ENCODE data around the gene KLHL21. TPM values are rescaled to one million over a fixed set of nuclear protein-coding genes. Genes with fewer than 3 reads are reported as not detected.

Gene KLHL21
- total RNA-seq, 1 experiment from 2014 or later, result 17.6 TPM

- H3K36me3 Mint-ChIP-seq, result peaks cover 3% of the 10 kb centered on the region; the same call in 1 of the 2 replicates
- CTCF ChIA-PET, result interaction anchor here (0.6 to 1.4 kb wide), 3 partner anchors 56 to 1351 kb away, joined by 4 to 5 read pairs (median 4); no protein-coding TSS in a partner anchor
- DNase-seq (ENCODE audit: low spot score), result no peak
- H3K4me1 Mint-ChIP-seq, result peaks cover 14% of the 10 kb centered on the region
- no peaks in the 10 kb centered on the region for H3K27me3 Mint-ChIP-seq (ENCODE audit: low read depth)
- peak overlapping the region; percentile 14; the same call in 1 of the 2 replicates for H3K27ac Mint-ChIP-seq
- TF ChIP-seq PREB (CRISPR knock-in tag; IDR thresholded peaks at IDR 0.05; ENCODE audit: borderline replicate concordance) (no peak), NR1H2 (CRISPR knock-in tag; IDR thresholded peaks at IDR 0.05) (no peak), ATF3 (CRISPR knock-in tag; conservative IDR thresholded peaks at IDR 0.05) (no peak), NR2C2 (CRISPR knock-in tag; IDR thresholded peaks at IDR 0.05) (no peak), CDX4 (CRISPR knock-in tag; IDR thresholded peaks at IDR 0.05; ENCODE audit: borderline replicate concordance) (no peak), ZNF416 (CRISPR knock-in tag; IDR thresholded peaks at IDR 0.05) (no peak), ZNF512 (CRISPR knock-in tag; IDR thresholded peaks at IDR 0.05; ENCODE audit: borderline replicate concordance) (no peak)
- H3K4me3 Mint-ChIP-seq, result peak overlapping the region; percentile 85
- POLR2A ChIA-PET, result no interaction called here
- H3K9me3 Mint-ChIP-seq, result no peaks in the 10 kb centered on the region
- ATAC-seq, result no peak
Observed at GRCh38 chr1:6578624-6579373, 23.9 kb downstream of the KLHL21 start.

GRCh38 chr1:6577831-6578525 is 24.7 kb downstream of the KLHL21 start:
- Mint-ChIP-seq H3K27ac (no peak overlapping the region), H3K4me1 (peaks cover 14% of the 10 kb centered on the region), H3K27me3 (ENCODE audit: low read depth) (peaks cover 1% of the 10 kb centered on the region; the same call in 1 of the 2 replicates), H3K4me3 (no peak overlapping the region), H3K36me3 (peaks cover 3% of the 10 kb centered on the region; the same call in 1 of the 2 replicates), H3K9me3 (no peaks in the 10 kb centered on the region)
- DNase-seq (ENCODE audit: low spot score) (no peak), ATAC-seq (no peak)
- POLR2A ChIA-PET, result no interaction called here
- CTCF ChIA-PET, result interaction anchor here (0.6 kb wide), 1 partner anchor 1352 kb away, joined by 5 read pairs; no protein-coding TSS in a partner anchor
- TF ChIP-seq CREM (CRISPR knock-in tag; IDR thresholded peaks at IDR 0.05), result no peak
- no peak for TF ChIP-seq AR (CRISPR knock-in tag; IDR thresholded peaks at IDR 0.05)
- no peak for TF ChIP-seq ATF3 (CRISPR knock-in tag; conservative IDR thresholded peaks at IDR 0.05)
- TF ChIP-seq GRHL2 (CRISPR knock-in tag; IDR thresholded peaks at IDR 0.05; ENCODE audit: insufficient replicate concordance, severe bottlenecking), result no peak
- TF ChIP-seq USF1 (CRISPR knock-in tag; IDR thresholded peaks at IDR 0.05), result no peak
- no peak for TF ChIP-seq ATF1 (CRISPR knock-in tag; IDR thresholded peaks at IDR 0.05)
- no peak for TF ChIP-seq ZNF121 (CRISPR knock-in tag; IDR thresholded peaks at IDR 0.05)
- no peak for TF ChIP-seq SOX15 (CRISPR knock-in tag; IDR thresholded peaks at IDR 0.05)
- TF ChIP-seq AFF4 (CRISPR knock-in tag; IDR thresholded peaks at IDR 0.05; ENCODE audit: borderline replicate concordance), result no peak
- TF ChIP-seq FOXP4 (CRISPR knock-in tag; IDR thresholded peaks at IDR 0.05), result no peak
- no peak for TF ChIP-seq ZNF317 (CRISPR knock-in tag; IDR thresholded peaks at IDR 0.05; ENCODE audit: borderline replicate concordance, low read depth)
- no peak for TF ChIP-seq CREB1 (CRISPR knock-in tag; IDR thresholded peaks at IDR 0.05)

All from WTC11 (cell line).